Endothelial cell (in vitro differentiated cells): ENCODE results near the gene EYA2. TPM values are rescaled to one million over a fixed set of nuclear protein-coding genes. Genes with fewer than 3 reads are reported as not detected.

ENCODE experiments used
- DNase-seq: peaks from one replicate; pipeline ENCODE4 v3.0.0; 2021; ENCODE audit warnings: low spot score
- H3K27ac Mint-ChIP-seq: one replicate; pipeline ENCODE4 v1.8.0; 2021; ENCODE audit warnings: mixed read lengths, inconsistent platforms; ENCODE audit not compliant: unreplicated experiment
- H3K27me3 Mint-ChIP-seq: one replicate; pipeline ENCODE4 v1.8.0; 2021; ENCODE audit warnings: mild to moderate bottlenecking, moderate library complexity, mixed read lengths, inconsistent platforms; ENCODE audit not compliant: unreplicated experiment
- H3K36me3 Mint-ChIP-seq: one replicate; pipeline ENCODE4 v1.8.0; 2021; ENCODE audit warnings: mild to moderate bottlenecking, low read depth, mixed read lengths, inconsistent platforms; ENCODE audit not compliant: unreplicated experiment
- H3K4me1 Mint-ChIP-seq: one replicate; pipeline ENCODE4 v1.8.0; 2021; ENCODE audit warnings: mild to moderate bottlenecking, mixed read lengths, inconsistent platforms; ENCODE audit not compliant: unreplicated experiment
- H3K4me3 Mint-ChIP-seq: one replicate; pipeline ENCODE4 v1.8.0; 2021; ENCODE audit warnings: mild to moderate bottlenecking, mixed read lengths, inconsistent platforms; ENCODE audit not compliant: unreplicated experiment
- H3K9me3 Mint-ChIP-seq: one replicate; pipeline ENCODE4 v1.8.0; 2021; ENCODE audit warnings: mixed read lengths, inconsistent platforms; ENCODE audit not compliant: unreplicated experiment
- total RNA-seq: library from RNA; stranded (reverse); fragmentation: NEBNext Ultra II Directional; extraction: Animal tissue kit (Norgen Biotek cat#: 25700); gene quantifications from one replicate; pipeline ENCODE4 v1.2.1, GENCODE V29; 2021; ENCODE audit not compliant: unreplicated experiment
- TF ChIP-seq, protein P1 (sequence below): fragments of 200-600 bp; sonication (generic); IDR thresholded peaks from one replicate; pipeline ENCODE4 v1.5.0; 2021; ENCODE audit warnings: antibody characterized with exemption; ENCODE audit not compliant: unreplicated experiment

Gene EYA2
- total RNA-seq, 1 donor from 2014 or later: not detected

DNA sequence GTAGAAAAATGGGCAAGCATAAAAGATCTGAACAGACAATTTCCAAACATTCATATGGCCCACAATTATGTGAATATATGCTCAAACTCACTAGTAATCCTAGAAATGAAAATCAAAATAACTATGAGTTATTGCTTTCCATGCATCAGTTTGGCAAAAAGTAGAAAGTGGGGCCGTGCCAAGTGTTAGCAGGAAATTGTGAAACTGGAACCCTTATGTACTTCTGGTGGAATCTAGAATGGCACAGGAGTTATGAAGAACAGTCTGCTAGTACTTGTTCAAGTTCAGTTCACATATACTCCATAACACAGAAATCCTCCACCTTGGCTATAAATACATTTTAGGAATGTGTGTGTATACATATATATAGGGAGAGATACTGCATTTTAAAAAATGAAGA lies 89.8 kb downstream of the EYA2 start:
- Mint-ChIP-seq H3K27me3 (no peaks in the 10 kb centered on the region), H3K4me3 (no peak overlapping the region), H3K4me1 (peaks cover 6% of the 10 kb centered on the region), H3K27ac (no peak overlapping the region), H3K9me3 (no peaks in the 10 kb centered on the region), H3K36me3 (no peaks in the 10 kb centered on the region)
- no peak for DNase-seq
- TF ChIP-seq, protein P1, sequence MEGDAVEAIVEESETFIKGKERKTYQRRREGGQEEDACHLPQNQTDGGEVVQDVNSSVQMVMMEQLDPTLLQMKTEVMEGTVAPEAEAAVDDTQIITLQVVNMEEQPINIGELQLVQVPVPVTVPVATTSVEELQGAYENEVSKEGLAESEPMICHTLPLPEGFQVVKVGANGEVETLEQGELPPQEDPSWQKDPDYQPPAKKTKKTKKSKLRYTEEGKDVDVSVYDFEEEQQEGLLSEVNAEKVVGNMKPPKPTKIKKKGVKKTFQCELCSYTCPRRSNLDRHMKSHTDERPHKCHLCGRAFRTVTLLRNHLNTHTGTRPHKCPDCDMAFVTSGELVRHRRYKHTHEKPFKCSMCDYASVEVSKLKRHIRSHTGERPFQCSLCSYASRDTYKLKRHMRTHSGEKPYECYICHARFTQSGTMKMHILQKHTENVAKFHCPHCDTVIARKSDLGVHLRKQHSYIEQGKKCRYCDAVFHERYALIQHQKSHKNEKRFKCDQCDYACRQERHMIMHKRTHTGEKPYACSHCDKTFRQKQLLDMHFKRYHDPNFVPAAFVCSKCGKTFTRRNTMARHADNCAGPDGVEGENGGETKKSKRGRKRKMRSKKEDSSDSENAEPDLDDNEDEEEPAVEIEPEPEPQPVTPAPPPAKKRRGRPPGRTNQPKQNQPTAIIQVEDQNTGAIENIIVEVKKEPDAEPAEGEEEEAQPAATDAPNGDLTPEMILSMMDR: no peak

DNA sequence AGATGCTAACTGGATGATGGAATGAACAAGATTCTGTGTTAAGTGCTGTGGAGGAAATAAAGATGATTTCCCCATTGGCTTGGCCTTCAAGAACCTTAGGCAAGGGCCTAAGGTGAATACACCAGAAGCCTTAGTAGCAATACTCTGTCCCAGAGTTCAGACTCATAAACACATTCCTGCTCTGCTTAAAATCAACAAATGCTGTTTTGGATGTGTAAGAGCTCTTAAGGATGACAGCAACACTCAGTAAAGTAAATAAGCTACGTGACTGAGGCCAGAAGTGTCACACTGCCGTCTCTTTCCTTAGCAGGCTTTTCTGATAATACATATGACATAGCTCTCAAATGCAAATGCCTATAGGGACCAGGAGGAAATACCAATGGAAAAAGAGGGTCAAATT lies 90.6 kb downstream of the EYA2 start:
- Mint-ChIP-seq H3K4me3 (no peak overlapping the region), H3K27ac (no peak overlapping the region), H3K9me3 (no peaks in the 10 kb centered on the region)

DNA sequence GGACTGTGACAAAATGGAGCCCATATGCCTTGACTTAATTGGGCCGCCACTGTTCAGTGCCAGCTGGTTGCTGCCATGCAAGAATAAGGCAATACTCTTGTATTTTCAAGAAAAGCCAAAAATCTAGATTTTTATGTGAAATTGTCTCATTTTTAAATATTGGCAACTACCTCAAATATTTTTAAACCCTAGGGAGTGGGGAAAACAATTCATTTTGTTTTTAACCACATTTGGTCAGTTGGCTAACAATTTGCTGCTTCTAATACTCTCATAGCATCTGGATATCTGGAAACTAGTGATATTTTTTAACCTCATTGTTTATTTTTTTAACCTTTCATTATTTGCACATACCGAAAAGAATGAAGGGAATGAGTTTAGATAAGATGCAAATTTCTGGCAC lies 91.0 kb downstream of the EYA2 start:
- no peak for DNase-seq
- Mint-ChIP-seq H3K4me3 (no peak overlapping the region), H3K4me1 (no peaks in the 10 kb centered on the region), H3K27me3 (no peaks in the 10 kb centered on the region), H3K27ac (no peak overlapping the region), H3K36me3 (no peaks in the 10 kb centered on the region), H3K9me3 (no peaks in the 10 kb centered on the region)
- TF ChIP-seq, protein P1: no peak

More for the DNA sequence above, 90.6 kb downstream of the EYA2 start:
- Mint-ChIP-seq H3K27me3 (no peaks in the 10 kb centered on the region), H3K36me3 (no peaks in the 10 kb centered on the region), H3K4me1 (no peaks in the 10 kb centered on the region)
- DNase-seq: no peak
- TF ChIP-seq, protein P1: no peak

DNA sequence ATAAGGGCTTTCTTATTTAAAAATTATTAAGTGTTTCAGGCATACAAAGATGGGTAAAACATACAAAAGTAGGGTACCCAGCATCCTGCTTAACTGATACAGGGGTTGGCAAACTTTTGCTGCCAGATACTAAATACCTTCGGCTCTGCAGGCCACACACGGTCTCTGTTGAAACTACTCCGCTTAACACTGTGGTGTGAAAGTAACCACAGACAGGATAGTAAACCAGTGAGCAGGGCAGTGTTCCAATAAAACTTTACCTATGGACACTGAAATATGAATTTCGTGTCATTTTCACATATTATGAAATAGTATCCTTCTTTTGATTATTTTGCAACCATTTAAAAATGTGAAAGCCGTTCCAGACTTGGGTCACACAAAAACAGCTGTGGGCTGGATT lies 92.4 kb downstream of the EYA2 start:
- Mint-ChIP-seq H3K27ac (no peak overlapping the region), H3K4me3 (no peak overlapping the region), H3K27me3 (no peaks in the 10 kb centered on the region), H3K36me3 (no peaks in the 10 kb centered on the region), H3K4me1 (no peaks in the 10 kb centered on the region), H3K9me3 (no peaks in the 10 kb centered on the region)
- TF ChIP-seq, protein P1: no peak
- no peak for DNase-seq

DNA sequence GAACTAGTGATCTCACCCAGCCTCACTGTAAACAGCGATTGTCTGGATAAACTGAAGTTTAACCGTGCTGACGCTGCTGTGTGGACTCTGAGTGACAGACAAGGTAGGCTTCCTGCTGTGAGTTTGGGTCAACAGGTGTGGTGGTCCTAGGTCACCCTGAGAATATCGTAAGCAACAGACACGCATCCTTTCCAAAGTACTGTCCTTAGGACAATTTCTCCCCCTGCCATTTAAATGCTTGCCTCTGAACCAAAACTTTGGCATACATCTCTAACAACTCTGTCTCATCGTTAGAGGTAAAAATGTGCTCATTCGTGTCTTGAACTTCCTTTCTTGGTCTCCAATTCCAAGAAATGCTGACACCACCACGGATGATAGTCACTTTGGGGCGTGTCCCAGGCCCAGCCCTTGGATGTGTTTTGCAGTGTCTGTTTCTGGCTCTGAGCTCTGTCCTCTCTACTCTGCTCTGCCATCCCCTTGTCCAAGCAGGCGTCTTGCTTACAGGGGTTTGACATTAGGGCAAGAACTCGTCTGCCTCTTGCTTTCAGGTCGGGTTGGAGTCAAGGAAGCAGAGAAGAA lies 95.5 kb downstream of the EYA2 start:
- Mint-ChIP-seq H3K4me1 (no peaks in the 10 kb centered on the region), H3K36me3 (no peaks in the 10 kb centered on the region), H3K4me3 (no peak overlapping the region), H3K27me3 (no peaks in the 10 kb centered on the region), H3K9me3 (no peaks in the 10 kb centered on the region), H3K27ac (no peak overlapping the region)
- TF ChIP-seq, protein P1: no peak
- no peak for DNase-seq
